Liver (tissue), 9 donors: ENCODE results near the gene SAFB2. TPM values are rescaled to one million over a fixed set of nuclear protein-coding genes. Genes with fewer than 3 reads are reported as not detected.

Experiments used
- DNase-seq: peaks from one replicate; pipeline ENCODE4 v3.0.0-alpha.2; 2017; ENCODE audit warnings: low spot score
- H3K27ac ChIP-seq, 2 donors: one replicate each; pipeline ENCODE4 v1.7.0; 2013; ENCODE audit warnings: inconsistent platforms in 2 of 2, low read length in 2 of 2, control low read depth in 1 of 2, low read depth in 1 of 2, mild to moderate bottlenecking in 1 of 2
- H3K27me3 ChIP-seq, 4 donors: one replicate each; pipeline versions ENCODE4 v1.6.1 to v1.7.0; 2013; ENCODE audit warnings: low read length in 3 of 4, inconsistent platforms in 1 of 4, mild to moderate bottlenecking in 1 of 4, moderate library complexity in 1 of 4; ENCODE audit not compliant: control insufficient read depth in 4 of 4, insufficient read depth in 4 of 4
- H3K36me3 ChIP-seq, 4 donors: one replicate each; pipeline versions ENCODE4 v1.6.1 to v1.7.0; 2013; ENCODE audit warnings: low read length in 3 of 4, mild to moderate bottlenecking in 3 of 4, low read depth in 1 of 4, moderate library complexity in 1 of 4; ENCODE audit not compliant: control insufficient read depth in 4 of 4, insufficient read depth in 3 of 4
- H3K4me1 ChIP-seq, 4 donors: one replicate each; pipeline versions ENCODE4 v1.6.1 to v1.7.0; 2013; ENCODE audit warnings: low read length in 3 of 4, mild to moderate bottlenecking in 3 of 4, moderate library complexity in 1 of 4; ENCODE audit not compliant: control insufficient read depth in 4 of 4, insufficient read depth in 4 of 4
- H3K4me3 ChIP-seq, 3 donors: one replicate each; pipeline versions ENCODE4 v1.6.1 to v1.7.0; 2013; ENCODE audit warnings: low read length in 3 of 3, control low read depth in 1 of 3, low read depth in 1 of 3, mild to moderate bottlenecking in 1 of 3
- H3K9ac ChIP-seq, 2 donors: one replicate each; pipeline ENCODE4 v1.7.0; 2013; ENCODE audit warnings: low read length in 2 of 2, mild to moderate bottlenecking in 2 of 2, moderate library complexity in 2 of 2, control low read depth in 1 of 2, low read depth in 1 of 2
- H3K9me3 ChIP-seq, 4 donors: one replicate each; pipeline versions ENCODE4 v1.6.1 to v1.7.0; 2013; ENCODE audit warnings: low read length in 3 of 4; ENCODE audit not compliant: control insufficient read depth in 4 of 4
- EGR1 ChIP-seq, 2 donors: IDR thresholded peaks; 2 replicates each; pipeline ENCODE4 v1.6.1; 2016 to 2018; ENCODE audit warnings: antibody characterized with exemption in 2 of 2, low read depth in 2 of 2
- FOXA2 ChIP-seq: IDR thresholded peaks from 2 replicates; pipeline ENCODE4 v1.6.1; 2016; ENCODE audit warnings: antibody characterized with exemption
- GABPA ChIP-seq, 2 donors: IDR thresholded peaks in 1 of 2; conservative IDR thresholded peaks in 1 of 2; 2 replicates each; pipeline ENCODE4 v1.6.1; 2016; ENCODE audit warnings: antibody characterized with exemption in 2 of 2, mild to moderate bottlenecking in 1 of 2, moderate library complexity in 1 of 2
- HNF4A ChIP-seq, 2 donors: conservative IDR thresholded peaks; 2 replicates each; pipeline ENCODE4 v1.6.1; 2016; ENCODE audit warnings: antibody characterized with exemption in 2 of 2, mild to moderate bottlenecking in 2 of 2
- HNF4G ChIP-seq: IDR thresholded peaks from 2 replicates; pipeline ENCODE4 v1.6.1; 2016; ENCODE audit warnings: antibody characterized with exemption
- JUND ChIP-seq, 2 donors: IDR thresholded peaks; 2 replicates each; pipeline ENCODE4 v1.6.1; 2016; ENCODE audit warnings: antibody characterized with exemption in 2 of 2
- NR2F2 ChIP-seq: IDR thresholded peaks from 2 replicates; pipeline ENCODE4 v1.6.1; 2016; ENCODE audit warnings: antibody characterized with exemption
- RAD21 ChIP-seq, 2 donors: IDR thresholded peaks; 2 replicates each; pipeline ENCODE4 v1.6.1; 2016; ENCODE audit warnings: antibody characterized with exemption in 2 of 2, mild to moderate bottlenecking in 2 of 2
- SP1 ChIP-seq: IDR thresholded peaks from 2 replicates; pipeline ENCODE4 v1.6.1; 2018; ENCODE audit warnings: antibody characterized with exemption, mild to moderate bottlenecking
- TAF1 ChIP-seq: conservative IDR thresholded peaks from 2 replicates; pipeline ENCODE4 v1.6.1; 2016; ENCODE audit warnings: antibody characterized with exemption, mild to moderate bottlenecking
- YY1 ChIP-seq: IDR thresholded peaks from 2 replicates; pipeline ENCODE4 v1.6.1; 2016; ENCODE audit warnings: antibody characterized with exemption, mild to moderate bottlenecking
- whole genome bisulfite sequencing: extraction: QIAGEN DNeasy Blood & Tissue Kit; methylation state at CpG from one replicate; pipeline ENCODE4 v1.1.7; 2013; 5-methylcytosine and 5-hydroxymethylcytosine counted together
- polyA plus RNA-seq, 2 donors: library from polyadenylated mRNA; stranded (reverse) in 1 of 2; unstranded in 1 of 2; fragments of 200-250 nt in 1 of 2; fragments of >200 nt in 1 of 2; fragmentation: Nextera tagmentation in 1 of 2; extraction: Ambion mirVana in 1 of 2; gene quantifications; one replicate each; pipeline versions ENCODE4 v1.2.1 to v1.2.3, GENCODE V29; 2013 to 2015
- total RNA-seq, 2 donors: library from RNA; depleted of rRNA; stranded (reverse); fragments of >200 nt; gene quantifications; one replicate each; pipeline ENCODE4 v1.2.3, GENCODE V29; 2014
- TF ChIP-seq, protein P1 (sequence below): IDR thresholded peaks from 2 replicates; pipeline ENCODE4 v1.6.1; 2016; ENCODE audit warnings: antibody characterized with exemption
- TF ChIP-seq, protein P2 (sequence below): fragments of 150-350 bp; IDR thresholded peaks from 2 replicates; pipeline ENCODE4 v1.5.1; 2017; ENCODE audit warnings: improper control_type of control experiment, low read depth, low read length; ENCODE audit not compliant: missing input control
- TF ChIP-seq, protein P3 (sequence below): IDR thresholded peaks from 2 replicates; pipeline ENCODE4 v1.6.1; 2016; ENCODE audit warnings: antibody characterized with exemption
- TF ChIP-seq, protein P4 (sequence below): IDR thresholded peaks from 2 replicates; pipeline ENCODE4 v1.6.1; 2016; ENCODE audit warnings: antibody characterized with exemption
- TF ChIP-seq, protein P5 (sequence below): IDR thresholded peaks from 2 replicates; pipeline ENCODE4 v1.6.1; 2016; ENCODE audit warnings: antibody characterized with exemption, mild to moderate bottlenecking
- donor health status: healthy.
- donor health status: healthy.
- donor health status: healthy.
- donor health status: healthy.
- donor health status: healthy.

SAFB2 gene
- total and polyA plus RNA-seq, 4 donors = 18.7 to 57.8 (median 28.5) TPM

DNA sequence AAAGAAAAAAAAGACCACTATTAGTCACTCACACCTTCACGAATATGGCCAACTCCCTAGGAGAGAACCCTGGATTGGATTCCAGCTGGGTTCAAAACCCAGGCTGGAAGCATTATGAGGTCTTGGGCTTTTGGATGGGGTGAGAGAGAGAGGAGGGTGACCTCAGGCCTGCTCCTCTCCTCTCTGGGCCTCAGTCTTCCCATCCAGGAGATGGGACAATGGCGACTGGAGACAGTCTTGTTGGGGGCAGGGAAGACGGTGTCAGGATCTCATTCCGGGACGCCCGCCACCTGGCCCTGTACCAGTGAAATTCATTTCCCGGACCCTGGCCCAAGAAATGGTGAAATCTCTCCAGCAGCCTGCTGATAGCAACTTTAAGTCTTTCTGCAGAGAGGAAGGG lies 81.1 kb downstream of the SAFB2 start:
- no peaks in the 10 kb centered on the region for H3K9me3 ChIP-seq
- H3K4me3 ChIP-seq = no peak overlapping the region
- DNase-seq = no peak
- WGBS = 86% methylated on average over 7 of the region's 7 CpGs
- no peaks in the 10 kb centered on the region for H3K27me3 ChIP-seq
- H3K27ac ChIP-seq = no peak overlapping the region
- no peak overlapping the region for H3K9ac ChIP-seq
- TF ChIP-seq, protein P1, sequence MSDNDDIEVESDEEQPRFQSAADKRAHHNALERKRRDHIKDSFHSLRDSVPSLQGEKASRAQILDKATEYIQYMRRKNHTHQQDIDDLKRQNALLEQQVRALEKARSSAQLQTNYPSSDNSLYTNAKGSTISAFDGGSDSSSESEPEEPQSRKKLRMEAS = no peak
- TF ChIP-seq HNF4G (no peak), SP1 (no peak), RAD21 (IDR thresholded peaks at IDR 0.05) (no peak)
- TF ChIP-seq, protein P2, sequence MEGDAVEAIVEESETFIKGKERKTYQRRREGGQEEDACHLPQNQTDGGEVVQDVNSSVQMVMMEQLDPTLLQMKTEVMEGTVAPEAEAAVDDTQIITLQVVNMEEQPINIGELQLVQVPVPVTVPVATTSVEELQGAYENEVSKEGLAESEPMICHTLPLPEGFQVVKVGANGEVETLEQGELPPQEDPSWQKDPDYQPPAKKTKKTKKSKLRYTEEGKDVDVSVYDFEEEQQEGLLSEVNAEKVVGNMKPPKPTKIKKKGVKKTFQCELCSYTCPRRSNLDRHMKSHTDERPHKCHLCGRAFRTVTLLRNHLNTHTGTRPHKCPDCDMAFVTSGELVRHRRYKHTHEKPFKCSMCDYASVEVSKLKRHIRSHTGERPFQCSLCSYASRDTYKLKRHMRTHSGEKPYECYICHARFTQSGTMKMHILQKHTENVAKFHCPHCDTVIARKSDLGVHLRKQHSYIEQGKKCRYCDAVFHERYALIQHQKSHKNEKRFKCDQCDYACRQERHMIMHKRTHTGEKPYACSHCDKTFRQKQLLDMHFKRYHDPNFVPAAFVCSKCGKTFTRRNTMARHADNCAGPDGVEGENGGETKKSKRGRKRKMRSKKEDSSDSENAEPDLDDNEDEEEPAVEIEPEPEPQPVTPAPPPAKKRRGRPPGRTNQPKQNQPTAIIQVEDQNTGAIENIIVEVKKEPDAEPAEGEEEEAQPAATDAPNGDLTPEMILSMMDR = no peak
- TF ChIP-seq, protein P3, sequence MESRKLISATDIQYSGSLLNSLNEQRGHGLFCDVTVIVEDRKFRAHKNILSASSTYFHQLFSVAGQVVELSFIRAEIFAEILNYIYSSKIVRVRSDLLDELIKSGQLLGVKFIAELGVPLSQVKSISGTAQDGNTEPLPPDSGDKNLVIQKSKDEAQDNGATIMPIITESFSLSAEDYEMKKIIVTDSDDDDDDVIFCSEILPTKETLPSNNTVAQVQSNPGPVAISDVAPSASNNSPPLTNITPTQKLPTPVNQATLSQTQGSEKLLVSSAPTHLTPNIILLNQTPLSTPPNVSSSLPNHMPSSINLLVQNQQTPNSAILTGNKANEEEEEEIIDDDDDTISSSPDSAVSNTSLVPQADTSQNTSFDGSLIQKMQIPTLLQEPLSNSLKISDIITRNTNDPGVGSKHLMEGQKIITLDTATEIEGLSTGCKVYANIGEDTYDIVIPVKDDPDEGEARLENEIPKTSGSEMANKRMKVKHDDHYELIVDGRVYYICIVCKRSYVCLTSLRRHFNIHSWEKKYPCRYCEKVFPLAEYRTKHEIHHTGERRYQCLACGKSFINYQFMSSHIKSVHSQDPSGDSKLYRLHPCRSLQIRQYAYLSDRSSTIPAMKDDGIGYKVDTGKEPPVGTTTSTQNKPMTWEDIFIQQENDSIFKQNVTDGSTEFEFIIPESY = no peak
- H3K36me3 ChIP-seq = no peaks in the 10 kb centered on the region
- H3K4me1 ChIP-seq = no peaks in the 10 kb centered on the region

DNA sequence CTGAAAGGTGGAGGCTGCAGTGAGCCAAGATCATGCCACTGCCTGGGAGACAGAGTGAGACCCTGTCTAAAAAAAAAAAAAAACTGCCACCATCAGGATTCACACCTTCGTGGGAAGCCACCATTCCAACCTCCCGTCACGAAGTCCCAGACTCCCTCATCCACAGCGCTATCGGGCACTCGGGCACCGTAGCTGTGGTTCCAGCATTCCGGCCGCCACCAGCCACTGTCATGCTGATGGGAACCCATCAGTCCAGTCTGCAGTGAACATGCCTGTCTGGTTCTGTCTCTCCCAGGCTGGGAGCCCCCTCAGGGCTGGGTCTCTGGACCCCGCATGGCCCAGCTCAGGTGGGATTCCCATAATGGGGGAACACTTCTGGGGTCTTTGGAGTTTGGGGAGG lies 82.4 kb downstream of the SAFB2 start:
- Histone ChIP-seq H3K9ac (no peak overlapping the region), H3K4me3 (no peak overlapping the region), H3K9me3 (peaks cover under 1 to 4% (median 2%) of the 10 kb centered on the region in 4 donors), H3K27me3 (peaks cover 0 to under 1% (median 0%) of the 10 kb centered on the region in 4 donors), H3K4me1 (no peaks in the 10 kb centered on the region), H3K27ac (no peak overlapping the region), H3K36me3 (no peaks in the 10 kb centered on the region)
- WGBS = 90% methylated on average over 10 of the region's 10 CpGs
- no peak for DNase-seq
- TF ChIP-seq FOXA2 (no peak), HNF4G (no peak), JUND (IDR thresholded peaks at IDR 0.05) (no peak), GABPA (IDR thresholded peaks at IDR 0.05 in 1 of 2, conservative IDR thresholded peaks at IDR 0.05 in 1 of 2) (no peak), YY1 (no peak), EGR1 (IDR thresholded peaks at IDR 0.05; ENCODE audit: low read depth in 2 of 2) (no peak), HNF4A (conservative IDR thresholded peaks at IDR 0.05) (no peak), NR2F2 (no peak), SP1 (no peak), TAF1 (no peak), RAD21 (IDR thresholded peaks at IDR 0.05) (no peak)
- TF ChIP-seq, protein P4, sequence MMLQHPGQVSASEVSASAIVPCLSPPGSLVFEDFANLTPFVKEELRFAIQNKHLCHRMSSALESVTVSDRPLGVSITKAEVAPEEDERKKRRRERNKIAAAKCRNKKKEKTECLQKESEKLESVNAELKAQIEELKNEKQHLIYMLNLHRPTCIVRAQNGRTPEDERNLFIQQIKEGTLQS = no peak
- TF ChIP-seq, protein P3 = no peak
- TF ChIP-seq, protein P2 = no peak
- TF ChIP-seq, protein P5, sequence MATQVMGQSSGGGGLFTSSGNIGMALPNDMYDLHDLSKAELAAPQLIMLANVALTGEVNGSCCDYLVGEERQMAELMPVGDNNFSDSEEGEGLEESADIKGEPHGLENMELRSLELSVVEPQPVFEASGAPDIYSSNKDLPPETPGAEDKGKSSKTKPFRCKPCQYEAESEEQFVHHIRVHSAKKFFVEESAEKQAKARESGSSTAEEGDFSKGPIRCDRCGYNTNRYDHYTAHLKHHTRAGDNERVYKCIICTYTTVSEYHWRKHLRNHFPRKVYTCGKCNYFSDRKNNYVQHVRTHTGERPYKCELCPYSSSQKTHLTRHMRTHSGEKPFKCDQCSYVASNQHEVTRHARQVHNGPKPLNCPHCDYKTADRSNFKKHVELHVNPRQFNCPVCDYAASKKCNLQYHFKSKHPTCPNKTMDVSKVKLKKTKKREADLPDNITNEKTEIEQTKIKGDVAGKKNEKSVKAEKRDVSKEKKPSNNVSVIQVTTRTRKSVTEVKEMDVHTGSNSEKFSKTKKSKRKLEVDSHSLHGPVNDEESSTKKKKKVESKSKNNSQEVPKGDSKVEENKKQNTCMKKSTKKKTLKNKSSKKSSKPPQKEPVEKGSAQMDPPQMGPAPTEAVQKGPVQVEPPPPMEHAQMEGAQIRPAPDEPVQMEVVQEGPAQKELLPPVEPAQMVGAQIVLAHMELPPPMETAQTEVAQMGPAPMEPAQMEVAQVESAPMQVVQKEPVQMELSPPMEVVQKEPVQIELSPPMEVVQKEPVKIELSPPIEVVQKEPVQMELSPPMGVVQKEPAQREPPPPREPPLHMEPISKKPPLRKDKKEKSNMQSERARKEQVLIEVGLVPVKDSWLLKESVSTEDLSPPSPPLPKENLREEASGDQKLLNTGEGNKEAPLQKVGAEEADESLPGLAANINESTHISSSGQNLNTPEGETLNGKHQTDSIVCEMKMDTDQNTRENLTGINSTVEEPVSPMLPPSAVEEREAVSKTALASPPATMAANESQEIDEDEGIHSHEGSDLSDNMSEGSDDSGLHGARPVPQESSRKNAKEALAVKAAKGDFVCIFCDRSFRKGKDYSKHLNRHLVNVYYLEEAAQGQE = no peak
- TF ChIP-seq, protein P1 = no peak
